Uterus (tissue), 2 donors: ENCODE data around the gene NT5DC3.

Source experiments
- CTCF ChIP-seq, 4 experiments: fragments of 200-600 bp in 2 of 4; fragments of 450-650 bp in 2 of 4; sonication (generic) in 2 of 4; IDR thresholded peaks; one replicate each; pipeline ENCODE4 v1.5.1; 2016 to 2019; ENCODE audit warnings: antibody characterized with exemption in 4 of 4, mild to moderate bottlenecking in 2 of 4, moderate library complexity in 1 of 4
- POLR2A ChIP-seq, 2 donors: fragments of 450-650 bp; IDR thresholded peaks; one replicate each; pipeline ENCODE4 v1.6.1; 2016; ENCODE audit warnings: antibody characterized with exemption in 2 of 2, mild to moderate bottlenecking in 1 of 2, moderate library complexity in 1 of 2

- TF ChIP-seq CTCF (IDR thresholded peaks at IDR 0.05) = no peak
- no peak for TF ChIP-seq POLR2A (IDR thresholded peaks at IDR 0.05)
These were observed 16.1 kb upstream of the NT5DC3 start for GRCh38 chr12:103857164-103857563.
